Measurements from ENCODE around the gene GNA14. TPM values are rescaled to one million over a fixed set of nuclear protein-coding genes. Genes with fewer than 3 reads are reported as not detected.

GNA14 gene
- total and polyA plus RNA-seq, 7 donors, result 0.31 to 1.1 (median 0.47) TPM

DNA sequence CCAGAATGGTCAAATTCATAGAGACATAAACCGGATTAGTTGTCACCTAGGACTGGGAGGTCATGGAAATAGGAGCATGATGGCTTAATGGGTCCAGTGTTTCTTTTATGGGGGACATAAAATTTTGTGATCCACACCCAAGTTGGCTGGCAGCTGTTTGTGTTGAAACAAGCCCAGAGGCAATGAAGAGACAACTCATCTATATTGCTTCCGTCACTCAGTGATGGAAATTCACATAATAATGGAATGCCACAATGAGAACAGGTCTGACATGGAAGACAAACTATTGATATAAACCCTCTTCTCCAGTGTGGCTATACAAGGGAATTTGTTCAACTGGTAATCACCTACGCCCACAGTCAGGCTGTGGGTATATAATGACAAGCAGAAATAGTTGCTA is 173.2 kb downstream of the GNA14 start:
- intact Hi-C loops (cut with DNase I), result no loop called here
- DNase-seq, result no peak
- no peaks in the 10 kb centered on the region for H3K36me3 ChIP-seq (ENCODE audit: insufficient read depth in 1 of 2, low read depth in 1 of 2)
- ATAC-seq, result no peak
- 94 to 96% (median 96%) methylated on average over 3 of the region's 3 CpGs for WGBS, 3 donors
- H3K4me3 ChIP-seq, result no peak overlapping the region
- TF ChIP-seq, protein P1, sequence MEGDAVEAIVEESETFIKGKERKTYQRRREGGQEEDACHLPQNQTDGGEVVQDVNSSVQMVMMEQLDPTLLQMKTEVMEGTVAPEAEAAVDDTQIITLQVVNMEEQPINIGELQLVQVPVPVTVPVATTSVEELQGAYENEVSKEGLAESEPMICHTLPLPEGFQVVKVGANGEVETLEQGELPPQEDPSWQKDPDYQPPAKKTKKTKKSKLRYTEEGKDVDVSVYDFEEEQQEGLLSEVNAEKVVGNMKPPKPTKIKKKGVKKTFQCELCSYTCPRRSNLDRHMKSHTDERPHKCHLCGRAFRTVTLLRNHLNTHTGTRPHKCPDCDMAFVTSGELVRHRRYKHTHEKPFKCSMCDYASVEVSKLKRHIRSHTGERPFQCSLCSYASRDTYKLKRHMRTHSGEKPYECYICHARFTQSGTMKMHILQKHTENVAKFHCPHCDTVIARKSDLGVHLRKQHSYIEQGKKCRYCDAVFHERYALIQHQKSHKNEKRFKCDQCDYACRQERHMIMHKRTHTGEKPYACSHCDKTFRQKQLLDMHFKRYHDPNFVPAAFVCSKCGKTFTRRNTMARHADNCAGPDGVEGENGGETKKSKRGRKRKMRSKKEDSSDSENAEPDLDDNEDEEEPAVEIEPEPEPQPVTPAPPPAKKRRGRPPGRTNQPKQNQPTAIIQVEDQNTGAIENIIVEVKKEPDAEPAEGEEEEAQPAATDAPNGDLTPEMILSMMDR (IDR thresholded peaks at IDR 0.05), result no peak
- H3K9me3 ChIP-seq, result no peaks in the 10 kb centered on the region
- H3K27me3 ChIP-seq (ENCODE audit: insufficient read depth in 3 of 3, low read length in 2 of 3), result no peaks in the 10 kb centered on the region
- no peaks in the 10 kb centered on the region for H3K4me1 ChIP-seq
- H3K27ac ChIP-seq, result no peak overlapping the region

- no peak for ATAC-seq
- no peaks in the 10 kb centered on the region for H3K27me3 ChIP-seq (ENCODE audit: insufficient read depth in 3 of 3, low read length in 2 of 3)
- TF ChIP-seq, protein P1 (IDR thresholded peaks at IDR 0.05), result no peak
Measured at GRCh38 chr9:77472646-77473045, 175.5 kb downstream of the GNA14 start.

DNA sequence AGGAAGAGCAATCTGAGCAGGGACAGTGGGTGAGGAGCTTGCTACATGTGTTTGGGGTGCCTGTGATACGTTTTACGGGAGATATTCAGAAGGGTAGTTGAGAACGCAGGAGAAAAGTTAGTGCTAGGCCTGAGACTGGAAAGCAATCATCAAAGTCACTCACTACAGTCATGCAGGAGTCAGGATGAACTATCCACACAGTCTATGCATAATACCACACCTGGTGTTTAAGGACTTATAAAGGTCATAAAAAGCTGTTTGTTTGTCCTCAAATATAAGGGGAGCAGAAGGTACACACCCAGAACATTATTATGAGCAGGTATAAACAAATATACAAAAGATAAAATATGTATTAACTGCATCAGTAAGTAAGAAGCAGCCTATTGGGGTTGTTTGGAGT is 176.6 kb downstream of the GNA14 start:
- Histone ChIP-seq H3K27me3 (ENCODE audit: insufficient read depth in 3 of 3, low read length in 2 of 3) (no peaks in the 10 kb centered on the region), H3K27ac (no peak overlapping the region), H3K36me3 (ENCODE audit: insufficient read depth in 1 of 2, low read depth in 1 of 2) (no peaks in the 10 kb centered on the region), H3K9me3 (no peaks in the 10 kb centered on the region), H3K4me1 (no peaks in the 10 kb centered on the region), H3K4me3 (no peak overlapping the region)
- ATAC-seq, result no peak
- no peak for DNase-seq
- TF ChIP-seq, protein P1 (IDR thresholded peaks at IDR 0.05), result no peak
- 92 to 95% (median 94%) methylated on average over 3 of the region's 3 CpGs for WGBS, 3 donors
- intact Hi-C loops (cut with DNase I), result no loop called here

More at GRCh38 chr9:77472646-77473045, 175.5 kb downstream of the GNA14 start:
- 80 to 84% (median 83%) methylated on average over 3 of the region's 3 CpGs for WGBS, 3 donors
- no peaks in the 10 kb centered on the region for H3K4me1 ChIP-seq
- H3K36me3 ChIP-seq (ENCODE audit: insufficient read depth in 1 of 2, low read depth in 1 of 2), result no peaks in the 10 kb centered on the region
- intact Hi-C loops (cut with DNase I), result no loop called here
- no peak overlapping the region for H3K27ac ChIP-seq
- H3K4me3 ChIP-seq, result no peak overlapping the region
- no peak for DNase-seq
- H3K9me3 ChIP-seq, result no peaks in the 10 kb centered on the region

DNA sequence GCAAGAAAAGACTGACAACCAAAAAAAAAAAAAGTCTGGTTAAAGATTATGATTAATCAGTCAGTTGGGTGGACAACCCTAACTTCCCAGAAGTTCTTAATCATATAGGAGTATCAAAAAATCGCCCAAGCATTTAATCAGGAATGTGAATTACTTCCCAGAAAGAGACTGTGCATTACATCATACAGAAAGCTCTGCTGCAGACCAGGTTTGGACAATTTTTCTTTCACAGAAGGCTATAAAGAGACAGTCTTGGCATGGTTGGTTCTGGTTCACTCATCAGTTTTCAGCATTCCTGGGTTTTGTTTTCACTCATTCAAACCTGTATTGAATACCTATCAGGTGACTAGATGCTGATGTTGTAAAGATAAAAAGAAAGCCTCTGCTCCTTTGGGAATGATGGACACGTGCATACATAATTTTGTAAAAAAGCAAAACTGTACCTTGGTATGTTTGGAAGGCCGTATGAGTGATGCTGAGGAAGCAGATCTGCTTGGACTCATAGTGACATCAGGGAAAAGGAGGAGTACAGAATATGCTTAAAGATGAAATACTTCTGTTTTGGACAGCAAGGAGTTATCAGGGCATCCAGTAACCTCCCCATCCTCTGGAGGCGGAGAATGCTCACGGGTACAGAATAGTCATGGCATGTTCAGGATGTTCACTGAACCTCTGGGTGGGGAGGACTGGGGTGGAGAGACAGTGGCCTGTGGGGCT is 178.4 kb downstream of the GNA14 start:
- no peaks in the 10 kb centered on the region for H3K4me1 ChIP-seq
- no peaks in the 10 kb centered on the region for H3K36me3 ChIP-seq (ENCODE audit: insufficient read depth in 1 of 2, low read depth in 1 of 2)
- no peaks in the 10 kb centered on the region for H3K27me3 ChIP-seq (ENCODE audit: insufficient read depth in 3 of 3, low read length in 2 of 3)
- 61 to 67% (median 63%) methylated on average over 5 of the region's 5 CpGs for WGBS, 3 donors
- DNase-seq (no peak), ATAC-seq (no peak)
- no peak overlapping the region for H3K4me3 ChIP-seq
- H3K27ac ChIP-seq, result no peak overlapping the region
- TF ChIP-seq, protein P1 (IDR thresholded peaks at IDR 0.05), result no peak
- intact Hi-C loops (cut with DNase I), result no loop called here
- H3K9me3 ChIP-seq, result no peaks in the 10 kb centered on the region

DNA sequence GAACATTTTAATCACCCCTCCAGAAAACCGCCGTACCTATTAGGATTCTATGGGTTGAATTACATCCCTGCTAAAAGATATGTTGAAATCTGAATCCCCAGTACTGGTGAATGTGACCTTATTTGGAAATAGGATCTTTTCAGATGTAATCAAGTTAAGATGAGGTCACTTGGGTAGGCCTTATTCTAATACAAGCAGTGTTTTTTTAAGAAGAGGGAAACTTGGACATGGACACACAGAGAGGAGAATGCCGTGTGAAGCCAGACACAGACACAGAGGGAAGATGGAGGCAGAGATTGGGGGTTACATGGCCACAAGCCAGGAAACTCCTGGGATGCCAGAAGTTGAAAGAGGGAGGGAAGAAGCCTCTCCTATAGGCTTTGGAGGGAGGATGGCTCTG is 183.5 kb downstream of the GNA14 start:
- Histone ChIP-seq H3K27me3 (ENCODE audit: insufficient read depth in 3 of 3, low read length in 2 of 3) (no peaks in the 10 kb centered on the region), H3K9me3 (no peaks in the 10 kb centered on the region), H3K4me1 (no peaks in the 10 kb centered on the region), H3K36me3 (ENCODE audit: insufficient read depth in 1 of 2, low read depth in 1 of 2) (no peaks in the 10 kb centered on the region), H3K27ac (no peak overlapping the region), H3K4me3 (no peak overlapping the region)
- TF ChIP-seq, protein P1 (IDR thresholded peaks at IDR 0.05), result no peak
- 55 to 90% (median 67%) methylated on average over 3 of the region's 3 CpGs for WGBS, 3 donors
- ATAC-seq (no peak), DNase-seq (no peak)
- intact Hi-C loops (cut with DNase I), result no loop called here
